Stimulated activated naive CD8-positive, alpha-beta T cell treated with anti-CD3 and anti-CD28 coated beads, Interleukin-15, amount 100 ng/mL, for 72 hours (primary cell): ENCODE data around the gene SEMA3E.

Experiments
- ATAC-seq: fragments of 150-1000 bp; cut with Tn5 transposase; 2 replicates; pipeline ENCODE4 v1.10.0; 2021; ENCODE audit warnings: mild to moderate bottlenecking, moderate library complexity
- DNase-seq, 2 donors: peaks; one replicate each; pipeline ENCODE4 v3.0.0; 2021 to 2022
- H3K27ac Mint-ChIP-seq, 2 donors: one replicate each; pipeline ENCODE4 v1.8.0; 2022; ENCODE audit warnings: mild to moderate bottlenecking in 2 of 2, mixed read lengths in 2 of 2, moderate library complexity in 2 of 2
- H3K27me3 Mint-ChIP-seq: one replicate; pipeline ENCODE4 v1.8.0; 2022; ENCODE audit warnings: mixed read lengths
- H3K4me1 Mint-ChIP-seq: one replicate; pipeline ENCODE4 v1.8.0; 2022; ENCODE audit warnings: mild to moderate bottlenecking, mixed read lengths
- H3K4me3 Mint-ChIP-seq, 2 donors: one replicate each; pipeline ENCODE4 v1.8.0; 2022; ENCODE audit warnings: mild to moderate bottlenecking in 2 of 2, mixed read lengths in 2 of 2, moderate library complexity in 1 of 2
- H3K9me3 Mint-ChIP-seq, 2 donors: one replicate each; pipeline ENCODE4 v1.8.0; 2022; ENCODE audit warnings: mixed read lengths in 2 of 2

The SEMA3E gene

GRCh38 chr7:83492802-83493201 is 156.1 kb downstream of the SEMA3E start:
- Mint-ChIP-seq H3K27me3 (no peaks in the 10 kb centered on the region), H3K27ac (no peak overlapping the region), H3K4me1 (no peaks in the 10 kb centered on the region), H3K9me3 (peaks cover 0 to 5% of the 10 kb centered on the region in 2 donors), H3K4me3 (no peak overlapping the region)
- ATAC-seq (no peak), DNase-seq (no peak)

GRCh38 chr7:83487801-83488200 is 161.1 kb downstream of the SEMA3E start:
- Mint-ChIP-seq H3K27me3 (no peaks in the 10 kb centered on the region), H3K4me1 (no peaks in the 10 kb centered on the region), H3K27ac (no peak overlapping the region), H3K4me3 (no peak overlapping the region), H3K9me3 (peaks cover 0 to 6% of the 10 kb centered on the region in 2 donors)
- DNase-seq (no peak), ATAC-seq (no peak)

- no peak for DNase-seq
- Mint-ChIP-seq H3K27ac (no peak overlapping the region), H3K27me3 (no peaks in the 10 kb centered on the region), H3K9me3 (peaks cover 0 to 6% of the 10 kb centered on the region in 2 donors), H3K4me3 (no peak overlapping the region), H3K4me1 (no peaks in the 10 kb centered on the region)
- ATAC-seq, result no peak
These were observed 162.0 kb downstream of the SEMA3E start for GRCh38 chr7:83486957-83487356.

DNA sequence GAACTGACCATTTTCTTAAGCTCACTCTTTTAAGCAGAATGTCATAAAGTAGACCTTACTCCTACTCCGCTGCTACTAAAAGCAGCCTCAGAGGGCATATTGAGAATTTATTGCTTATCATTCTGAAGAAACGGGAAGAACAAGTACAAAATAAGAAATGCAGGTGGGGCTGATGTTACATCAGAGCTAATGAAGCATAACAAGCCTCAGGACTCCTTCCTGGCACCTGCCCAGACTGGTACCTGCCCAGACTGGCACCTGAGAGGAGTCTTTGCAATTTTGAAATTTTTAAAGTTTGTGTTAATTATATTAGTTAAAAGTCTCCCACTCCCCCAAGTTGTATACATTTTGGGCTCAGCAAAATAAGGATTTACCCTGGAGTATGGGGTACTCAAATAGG is 162.4 kb downstream of the SEMA3E start:
- Mint-ChIP-seq H3K4me1 (no peaks in the 10 kb centered on the region), H3K4me3 (no peak overlapping the region), H3K27me3 (no peaks in the 10 kb centered on the region)

GRCh38 chr7:83484826-83485225 is 164.1 kb downstream of the SEMA3E start:
- Mint-ChIP-seq H3K27ac (no peak overlapping the region), H3K4me3 (no peak overlapping the region), H3K27me3 (no peaks in the 10 kb centered on the region), H3K9me3 (peaks cover 0 to 6% of the 10 kb centered on the region in 2 donors), H3K4me1 (no peaks in the 10 kb centered on the region)
- no peak for ATAC-seq
- DNase-seq, result no peak

More for the DNA sequence above, 162.4 kb downstream of the SEMA3E start:
- Mint-ChIP-seq H3K27ac (no peak overlapping the region), H3K9me3 (peaks cover 0 to 6% of the 10 kb centered on the region in 2 donors)
- ATAC-seq (no peak), DNase-seq (no peak)

- no peak for DNase-seq
- H3K27me3 Mint-ChIP-seq, result no peaks in the 10 kb centered on the region
- no peaks in the 10 kb centered on the region for H3K4me1 Mint-ChIP-seq
- H3K4me3 Mint-ChIP-seq, result no peak overlapping the region
- no peak for ATAC-seq
- H3K27ac Mint-ChIP-seq, result no peak overlapping the region
- peaks cover 0 to 6% of the 10 kb centered on the region in 2 donors for H3K9me3 Mint-ChIP-seq
These were observed 164.7 kb downstream of the SEMA3E start for GRCh38 chr7:83484266-83484665.

DNA sequence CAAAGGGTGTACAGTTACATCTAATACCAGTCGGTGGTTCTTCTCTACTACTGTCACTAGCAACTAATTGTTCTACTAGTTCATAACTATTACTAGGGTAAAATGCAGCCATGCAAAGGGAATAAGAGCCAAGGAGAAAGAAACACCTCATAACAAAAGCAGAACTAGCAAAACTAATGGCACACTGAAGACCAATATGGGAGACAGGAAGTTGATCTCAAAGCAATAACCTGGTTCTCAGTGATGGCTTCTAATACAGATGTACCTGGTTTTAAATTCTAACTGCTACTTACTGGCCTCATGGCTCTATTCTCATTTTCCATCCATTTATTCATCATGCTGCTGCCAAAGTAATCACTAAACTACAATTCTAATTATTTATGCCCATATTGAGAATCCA is 170.3 kb downstream of the SEMA3E start:
- H3K4me1 Mint-ChIP-seq, result no peaks in the 10 kb centered on the region
- DNase-seq, result no peak
- no peak overlapping the region for H3K4me3 Mint-ChIP-seq
- no peak overlapping the region for H3K27ac Mint-ChIP-seq
- no peaks in the 10 kb centered on the region for H3K27me3 Mint-ChIP-seq
- peaks cover 0 to 6% of the 10 kb centered on the region in 2 donors for H3K9me3 Mint-ChIP-seq
- no peak for ATAC-seq

DNA sequence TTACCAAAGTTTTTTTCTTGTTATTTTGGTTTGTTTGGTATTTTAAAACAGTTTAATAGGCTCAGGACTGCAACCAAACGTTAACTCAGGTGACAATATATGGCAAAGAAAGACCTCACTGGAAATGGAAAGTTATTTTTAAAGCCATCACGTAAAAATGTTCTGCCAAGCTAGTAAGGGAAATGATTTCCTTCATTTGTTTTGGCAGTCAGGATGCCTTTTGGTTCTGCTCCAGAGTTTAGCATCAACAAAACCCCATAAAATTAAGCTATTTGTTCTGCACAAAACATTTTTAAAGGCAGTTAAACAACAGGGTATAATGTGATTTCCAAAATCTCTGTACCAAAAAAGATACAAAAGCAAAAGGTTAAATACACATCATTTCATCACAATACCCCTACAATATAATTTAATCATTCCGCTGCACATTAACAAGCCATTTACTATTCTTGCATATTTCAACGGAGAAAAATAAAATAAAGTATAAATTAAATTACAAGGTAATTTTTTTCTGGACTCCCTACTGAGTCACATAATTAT is 172.4 kb downstream of the SEMA3E start:
- Mint-ChIP-seq H3K27ac (no peak overlapping the region), H3K27me3 (no peaks in the 10 kb centered on the region), H3K4me1 (no peaks in the 10 kb centered on the region), H3K9me3 (peaks cover 0 to 6% of the 10 kb centered on the region in 2 donors), H3K4me3 (no peak overlapping the region)
- no peak for ATAC-seq
- DNase-seq, result no peak

GRCh38 chr7:83475420-83475819 is 173.5 kb downstream of the SEMA3E start:
- Mint-ChIP-seq H3K4me1 (no peaks in the 10 kb centered on the region), H3K9me3 (peaks cover 0 to 6% of the 10 kb centered on the region in 2 donors), H3K4me3 (no peak overlapping the region), H3K27me3 (no peaks in the 10 kb centered on the region), H3K27ac (no peak overlapping the region)
- no peak for DNase-seq
- ATAC-seq, result no peak

GRCh38 chr7:83472376-83472775 is 176.6 kb downstream of the SEMA3E start:
- Mint-ChIP-seq H3K4me1 (no peaks in the 10 kb centered on the region), H3K27me3 (no peaks in the 10 kb centered on the region), H3K4me3 (no peak overlapping the region), H3K27ac (peak overlapping the region in 1 of 2 donors; percentile 59), H3K9me3 (no peaks in the 10 kb centered on the region)
- ATAC-seq (no peak), DNase-seq (no peak)

DNA sequence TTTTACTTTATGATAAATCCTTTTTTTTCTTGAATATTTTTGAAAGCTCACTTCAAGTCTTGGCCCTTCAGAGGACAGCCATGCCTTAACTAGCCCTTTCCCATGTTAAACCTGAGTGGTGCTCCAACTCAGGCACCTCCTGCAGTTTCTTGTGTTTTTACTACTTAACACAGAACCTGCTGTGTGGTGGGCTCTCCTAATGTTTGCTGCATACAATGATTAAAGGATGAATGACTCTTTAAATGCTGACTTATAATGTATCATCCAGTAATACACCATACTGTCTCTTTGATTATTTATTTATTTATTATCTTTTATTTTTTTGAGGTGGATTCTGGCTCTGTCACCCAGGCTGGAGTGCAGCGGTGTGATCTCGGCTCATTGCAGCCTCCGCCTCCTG is 179.4 kb downstream of the SEMA3E start:
- Mint-ChIP-seq H3K4me1 (no peaks in the 10 kb centered on the region), H3K27ac (no peak overlapping the region), H3K4me3 (no peak overlapping the region), H3K27me3 (no peaks in the 10 kb centered on the region), H3K9me3 (no peaks in the 10 kb centered on the region)
- DNase-seq (no peak), ATAC-seq (no peak)

DNA sequence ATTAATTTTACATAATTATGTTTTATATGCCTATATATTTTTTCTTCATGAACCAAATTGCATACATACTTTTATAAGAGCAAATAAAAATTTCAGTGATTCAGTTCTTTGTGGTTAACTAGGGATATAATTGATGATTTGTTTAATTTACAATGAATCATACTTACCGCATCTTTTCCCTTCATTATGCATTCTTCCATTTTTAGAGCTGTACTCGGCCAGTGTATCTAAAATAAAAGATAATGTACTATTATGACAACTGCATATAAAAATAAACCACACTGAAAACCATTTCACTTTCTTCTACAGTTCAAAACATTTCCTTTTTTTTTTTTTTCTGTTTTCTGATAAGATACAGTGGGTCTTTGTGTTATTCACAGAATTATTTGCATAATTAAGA is 179.9 kb downstream of the SEMA3E start:
- no peaks in the 10 kb centered on the region for H3K9me3 Mint-ChIP-seq
- no peak for ATAC-seq
- H3K27me3 Mint-ChIP-seq, result no peaks in the 10 kb centered on the region
- no peak overlapping the region for H3K4me3 Mint-ChIP-seq
- no peak overlapping the region for H3K27ac Mint-ChIP-seq
- H3K4me1 Mint-ChIP-seq, result no peaks in the 10 kb centered on the region
- no peak for DNase-seq

GRCh38 chr7:83468251-83468739 is 180.6 kb downstream of the SEMA3E start:
- no peak for ATAC-seq
- Mint-ChIP-seq H3K27me3 (no peaks in the 10 kb centered on the region), H3K27ac (no peak overlapping the region), H3K9me3 (no peaks in the 10 kb centered on the region), H3K4me3 (no peak overlapping the region), H3K4me1 (no peaks in the 10 kb centered on the region)
- no peak for DNase-seq

DNA sequence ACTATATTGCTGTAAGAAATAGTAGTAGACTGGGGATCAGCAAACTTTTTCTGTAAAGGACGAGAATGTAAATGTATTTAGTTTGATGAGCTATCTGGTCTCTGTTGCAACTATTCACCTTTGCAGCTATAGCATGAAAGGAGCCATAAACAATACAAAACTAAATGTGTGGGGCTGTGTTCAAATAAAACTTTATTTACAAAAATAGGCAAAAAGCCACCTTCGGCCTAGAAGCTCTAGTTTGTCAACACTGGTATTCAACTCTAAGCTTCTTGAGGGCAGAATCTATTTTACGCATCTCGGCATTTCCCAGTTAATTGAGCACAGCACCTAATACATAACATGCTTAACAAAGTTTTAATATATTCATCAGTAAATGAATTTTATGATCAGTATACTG is 181.4 kb downstream of the SEMA3E start:
- no peak for ATAC-seq
- Mint-ChIP-seq H3K27me3 (no peaks in the 10 kb centered on the region), H3K9me3 (no peaks in the 10 kb centered on the region), H3K27ac (no peak overlapping the region), H3K4me3 (no peak overlapping the region), H3K4me1 (no peaks in the 10 kb centered on the region)
- no peak for DNase-seq

- no peaks in the 10 kb centered on the region for H3K4me1 Mint-ChIP-seq
- DNase-seq (no peak), ATAC-seq (no peak)
- H3K27me3 Mint-ChIP-seq, result no peaks in the 10 kb centered on the region
- H3K9me3 Mint-ChIP-seq, result peaks cover 0 to 2% of the 10 kb centered on the region in 2 donors
- H3K27ac Mint-ChIP-seq, result no peak overlapping the region
- H3K4me3 Mint-ChIP-seq, result no peak overlapping the region
These were observed 182.0 kb downstream of the SEMA3E start for GRCh38 chr7:83466956-83467355.

- Mint-ChIP-seq H3K4me3 (no peak overlapping the region), H3K27me3 (no peaks in the 10 kb centered on the region), H3K4me1 (no peaks in the 10 kb centered on the region), H3K9me3 (peaks cover 0 to 8% of the 10 kb centered on the region in 2 donors), H3K27ac (no peak overlapping the region)
- ATAC-seq, result no peak
- no peak for DNase-seq
These were observed 182.6 kb downstream of the SEMA3E start for GRCh38 chr7:83466187-83466923.
